Measurements from ENCODE around the gene PUM2.
A peak's percentile ranks its signal among the peaks of the same experiment; 100 is the strongest.

The PUM2 gene

GRCh38 chr2:20226152-20226545 is 124.5 kb downstream of the PUM2 start:
- DNase-seq, result no peak

DNA sequence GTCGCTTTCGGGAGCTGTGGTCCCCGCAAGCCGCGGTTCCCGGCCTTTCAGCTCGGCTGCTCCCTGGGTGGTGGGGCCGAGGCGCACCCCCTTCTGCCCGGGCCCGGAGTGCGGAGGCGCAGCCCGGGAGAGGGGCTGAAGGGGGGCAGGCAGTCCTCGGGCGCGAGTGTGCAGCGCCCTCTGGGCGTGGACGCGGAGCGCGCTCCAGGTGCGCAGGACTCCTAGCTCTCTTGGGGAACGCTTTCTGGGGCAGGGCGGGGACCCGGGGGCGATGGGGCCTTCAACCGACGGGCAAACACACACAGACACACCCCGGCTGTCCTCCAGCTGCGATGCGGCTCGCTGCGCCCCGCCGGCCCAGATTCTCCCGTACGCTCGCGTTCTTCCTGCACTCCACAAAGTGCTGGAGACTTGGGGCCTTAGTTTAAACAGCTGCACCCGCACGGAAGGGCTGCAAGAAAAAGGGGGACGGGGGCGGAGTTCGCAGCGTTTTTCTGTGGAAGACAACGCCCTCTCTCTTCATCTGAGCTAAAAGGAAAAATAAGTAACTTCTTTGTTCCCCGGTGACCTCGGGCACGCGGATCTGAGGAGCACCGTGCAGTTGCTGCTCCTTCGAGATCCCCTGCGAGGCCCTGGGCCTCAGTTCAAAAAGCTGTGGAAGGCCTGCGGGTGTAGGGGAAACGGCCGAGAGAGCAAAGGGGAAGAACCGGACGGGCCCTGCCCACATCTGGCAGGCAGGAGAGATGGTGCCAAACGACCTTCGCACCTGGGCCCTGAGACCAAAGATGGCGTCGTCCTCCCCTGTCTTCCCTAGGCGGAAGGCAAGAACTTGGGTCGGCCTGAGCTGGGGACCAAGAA is 125.1 kb downstream of the PUM2 start:
- DNase-seq, result no peak

DNA sequence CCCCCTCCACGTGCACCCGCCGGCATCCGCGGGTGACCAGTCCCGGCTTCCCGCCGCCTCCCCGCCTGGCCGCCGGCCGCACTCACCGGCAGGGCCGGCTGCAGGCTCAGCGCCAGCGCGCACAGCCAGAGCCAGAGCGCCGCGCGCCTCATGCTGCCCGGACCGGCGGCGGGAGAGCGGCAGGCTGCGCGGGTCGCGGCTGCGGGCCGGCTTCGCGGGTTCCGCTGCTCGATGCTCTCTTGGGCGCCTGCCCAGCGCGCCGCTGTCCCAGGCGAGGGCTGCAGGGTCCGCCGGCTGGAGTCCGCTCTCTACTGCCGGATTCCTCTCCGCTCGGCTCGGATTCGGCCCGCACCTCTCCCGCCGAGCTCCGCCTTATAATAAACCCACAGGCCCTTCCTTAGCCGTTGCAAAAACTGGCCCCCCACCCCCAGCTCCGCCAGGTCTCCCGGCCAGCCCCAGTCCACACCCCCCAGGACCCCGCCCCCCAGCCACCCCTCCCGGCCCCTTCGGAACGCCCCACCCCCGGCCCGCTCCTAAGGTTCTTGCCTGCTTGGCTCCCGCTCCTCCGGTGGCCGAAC is 125.8 kb downstream of the PUM2 start, which contains the start of gene SDC1:
SDC1 (minus strand) TSS at position 415 of the 578 bp plus-strand sequence; CDS start at position 152, 263 bp downstream.
- DNase-seq, result peak; percentile 55

- no peak for DNase-seq
Measured at GRCh38 chr2:20224164-20224715, 126.4 kb downstream of the PUM2 start.

- peak; percentile 36 for DNase-seq
Measured at GRCh38 chr2:20223407-20224163, 127.1 kb downstream of the PUM2 start.

DNA sequence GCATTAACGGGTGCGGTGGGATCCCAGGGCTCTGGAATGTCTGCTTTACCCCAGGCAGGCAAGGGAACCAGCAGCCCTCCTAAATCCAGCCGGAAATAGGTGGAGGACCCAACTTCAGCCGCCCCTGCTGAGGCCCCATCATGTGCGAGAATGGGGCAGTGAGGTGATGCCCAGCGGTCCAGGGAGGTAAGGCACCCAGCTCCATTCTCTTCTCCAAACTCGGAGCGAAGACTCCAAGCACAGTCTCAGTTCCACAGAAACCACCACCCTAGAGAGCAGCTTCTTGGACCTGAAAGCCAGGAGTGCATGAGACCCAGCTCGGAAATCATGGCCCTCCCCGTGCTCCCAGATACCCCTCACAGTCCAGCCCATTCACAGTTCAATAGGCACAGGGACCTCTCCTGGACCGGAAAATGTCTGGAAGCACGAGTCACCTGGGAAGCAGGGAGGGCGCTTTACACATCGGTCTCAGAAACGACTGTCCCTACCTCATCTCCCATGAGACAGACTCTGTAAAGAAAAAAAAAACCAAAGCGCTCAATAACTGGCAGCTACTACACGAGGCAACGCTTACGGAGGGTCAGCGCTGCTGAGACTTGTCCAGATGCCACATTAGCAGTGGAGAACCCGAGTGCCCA is 127.8 kb downstream of the PUM2 start:
- DNase-seq, result no peak

DNA sequence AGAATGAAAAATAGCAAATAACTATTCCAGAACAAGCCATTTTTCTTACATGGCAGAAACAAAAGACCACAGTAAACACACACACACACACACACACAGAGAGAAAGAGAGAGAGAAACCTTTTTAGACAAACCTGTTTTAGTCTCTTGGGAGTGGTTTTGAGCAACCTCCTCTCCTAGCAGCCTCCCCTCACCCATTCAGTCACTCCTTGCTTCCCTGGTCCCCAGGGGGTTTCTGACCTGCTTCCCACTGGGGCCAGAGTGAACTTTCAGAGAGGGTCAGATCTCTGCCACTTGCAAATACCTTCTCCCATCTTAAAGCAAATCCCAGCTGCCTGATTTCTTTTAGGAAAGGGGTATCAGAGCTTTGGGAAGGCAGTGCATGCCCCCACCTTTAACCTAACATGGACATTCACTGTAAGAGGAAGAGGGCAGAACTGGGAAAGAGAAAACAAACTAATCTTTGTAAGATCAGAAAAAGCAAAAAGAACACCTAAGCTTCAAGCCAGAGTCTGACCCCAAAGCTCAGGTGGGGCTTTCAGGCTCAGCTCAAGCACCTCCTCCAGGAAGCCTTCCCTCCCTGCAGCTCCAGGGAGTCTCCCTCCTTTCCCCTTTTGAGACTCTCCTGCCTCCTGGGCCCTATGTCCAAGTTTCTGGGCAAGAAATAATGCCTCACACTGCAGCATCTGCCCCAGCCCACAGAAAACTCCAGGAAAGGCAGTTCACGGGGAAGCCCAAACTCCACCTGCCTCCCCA is 128.5 kb downstream of the PUM2 start:
- DNase-seq, result no peak

GRCh38 chr2:20221555-20221973 is 129.1 kb downstream of the PUM2 start:
- peak; percentile 92 for DNase-seq

GRCh38 chr2:20220806-20221554 is 129.7 kb downstream of the PUM2 start:
- DNase-seq, result no peak

- no peak for DNase-seq
Measured at GRCh38 chr2:20219763-20220380, 130.8 kb downstream of the PUM2 start.

GRCh38 chr2:20218331-20219320 is 132.0 kb downstream of the PUM2 start:
- no peak for DNase-seq

DNA sequence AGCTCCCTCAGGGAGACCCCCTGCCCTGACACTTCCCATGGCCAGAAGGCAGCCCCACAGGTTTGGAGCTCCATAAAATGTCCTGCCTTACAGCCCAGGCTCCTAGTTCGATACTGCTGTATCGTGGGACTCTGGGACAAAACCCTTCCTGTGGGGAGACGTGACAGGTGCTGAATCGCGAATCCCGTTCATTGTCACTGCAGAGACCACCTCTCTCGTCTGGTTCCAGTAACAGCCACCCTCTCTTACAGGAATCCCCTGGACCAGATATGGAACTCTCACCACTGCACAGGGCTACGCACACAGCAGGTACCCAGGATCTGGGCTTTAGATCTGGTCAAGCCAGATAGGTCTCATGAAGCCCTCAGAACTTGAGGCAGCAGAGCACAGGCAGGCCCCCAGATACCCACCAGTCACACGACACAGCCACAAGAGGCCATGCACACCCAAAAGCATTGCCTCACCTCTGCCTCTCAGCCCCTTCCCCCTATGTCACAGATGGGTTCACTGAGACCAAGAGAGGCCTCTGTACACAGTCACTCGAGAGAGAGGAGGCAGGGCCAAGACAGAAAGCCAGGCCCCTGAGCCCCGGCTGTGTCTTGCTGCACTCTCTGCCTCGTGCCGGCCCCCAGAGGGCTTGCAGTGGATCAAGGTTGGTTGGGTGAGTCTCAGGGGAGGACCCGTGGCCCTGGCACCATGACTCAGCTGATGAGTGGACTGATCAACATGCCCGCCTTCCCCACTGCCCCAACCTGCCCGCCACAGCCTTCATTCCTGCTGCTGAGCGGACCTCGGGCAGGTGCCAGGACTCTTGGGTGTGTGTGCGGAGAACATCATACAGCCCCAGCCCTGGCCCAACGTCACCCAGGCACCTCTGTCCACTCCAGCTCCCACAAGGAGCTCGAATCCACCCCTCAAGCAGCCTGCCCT is 133.3 kb downstream of the PUM2 start:
- DNase-seq, result no peak

GRCh38 chr2:20216130-20217025 is 134.3 kb downstream of the PUM2 start:
- DNase-seq, result no peak

- DNase-seq, result no peak
Measured at GRCh38 chr2:20215183-20216040, 135.2 kb downstream of the PUM2 start.

- no peak for DNase-seq
Measured at GRCh38 chr2:20214566-20215182, 136.0 kb downstream of the PUM2 start.
